Stimulated activated memory B cell treated with anti-CD40 and anti-IgM and Interleukin-4, amounts not matched to agents 10 μg/mL and 1 μg/mL and 100 μg/mL, for 72 hours (primary cell): Measurements from ENCODE around the gene C4orf54.

Experiments
- ATAC-seq: fragments of 150-1000 bp; cut with Tn5 transposase; 2 replicates; pipeline ENCODE4 v1.10.0; 2021
- H3K27ac Mint-ChIP-seq: one replicate; pipeline ENCODE4 v1.8.0; 2022; ENCODE audit warnings: mild to moderate bottlenecking, mixed read lengths
- H3K27me3 Mint-ChIP-seq: one replicate; pipeline ENCODE4 v1.8.0; 2022; ENCODE audit warnings: mixed read lengths
- H3K36me3 Mint-ChIP-seq: one replicate; pipeline ENCODE4 v1.8.0; 2022; ENCODE audit warnings: mixed read lengths
- H3K4me1 Mint-ChIP-seq: one replicate; pipeline ENCODE4 v1.8.0; 2022; ENCODE audit warnings: mixed read lengths
- H3K4me3 Mint-ChIP-seq: one replicate; pipeline ENCODE4 v1.8.0; 2022; ENCODE audit warnings: mild to moderate bottlenecking, moderate library complexity, mixed read lengths
- H3K9me3 Mint-ChIP-seq: one replicate; pipeline ENCODE4 v1.8.0; 2022; ENCODE audit warnings: mixed read lengths

C4orf54 gene

GRCh38 chr4:99664716-99665115, 7.1 kb upstream of the C4orf54 start:
- H3K27ac Mint-ChIP-seq: no peak overlapping the region
- ATAC-seq: no peak
- H3K4me1 Mint-ChIP-seq: no peaks in the 10 kb centered on the region
- no peak overlapping the region for H3K4me3 Mint-ChIP-seq
- H3K9me3 Mint-ChIP-seq: no peaks in the 10 kb centered on the region
- peaks cover 22% of the 10 kb centered on the region for H3K27me3 Mint-ChIP-seq
- H3K36me3 Mint-ChIP-seq: no peaks in the 10 kb centered on the region

GRCh38 chr4:99661907-99662306, 4.3 kb upstream of the C4orf54 start:
- Mint-ChIP-seq H3K27ac (no peak overlapping the region), H3K4me3 (no peak overlapping the region), H3K36me3 (no peaks in the 10 kb centered on the region), H3K9me3 (no peaks in the 10 kb centered on the region), H3K4me1 (no peaks in the 10 kb centered on the region), H3K27me3 (peaks cover 22% of the 10 kb centered on the region)
- ATAC-seq: no peak

- H3K4me3 Mint-ChIP-seq: no peak overlapping the region
- no peaks in the 10 kb centered on the region for H3K9me3 Mint-ChIP-seq
- no peak overlapping the region for H3K27ac Mint-ChIP-seq
- H3K36me3 Mint-ChIP-seq: no peaks in the 10 kb centered on the region
- H3K4me1 Mint-ChIP-seq: no peaks in the 10 kb centered on the region
- H3K27me3 Mint-ChIP-seq: peaks cover 17% of the 10 kb centered on the region
- ATAC-seq: no peak
Measured at GRCh38 chr4:99658666-99659065, 1.0 kb upstream of the C4orf54 start.

GRCh38 chr4:99655308-99656081, 2.1 kb downstream of the C4orf54 start:
- H3K27ac Mint-ChIP-seq: no peak overlapping the region
- H3K27me3 Mint-ChIP-seq: peaks cover 10% of the 10 kb centered on the region
- H3K9me3 Mint-ChIP-seq: no peaks in the 10 kb centered on the region
- no peak for ATAC-seq
- H3K4me3 Mint-ChIP-seq: no peak overlapping the region
- H3K4me1 Mint-ChIP-seq: no peaks in the 10 kb centered on the region
- H3K36me3 Mint-ChIP-seq: no peaks in the 10 kb centered on the region

GRCh38 chr4:99654361-99654761, 3.3 kb downstream of the C4orf54 start:
- H3K27me3 Mint-ChIP-seq: peaks cover 10% of the 10 kb centered on the region
- ATAC-seq: no peak
- H3K36me3 Mint-ChIP-seq: no peaks in the 10 kb centered on the region
- no peaks in the 10 kb centered on the region for H3K4me1 Mint-ChIP-seq
- H3K27ac Mint-ChIP-seq: no peak overlapping the region
- H3K4me3 Mint-ChIP-seq: no peak overlapping the region
- H3K9me3 Mint-ChIP-seq: no peaks in the 10 kb centered on the region

GRCh38 chr4:99653916-99654315, 3.7 kb downstream of the C4orf54 start:
- H3K9me3 Mint-ChIP-seq: no peaks in the 10 kb centered on the region
- no peaks in the 10 kb centered on the region for H3K4me1 Mint-ChIP-seq
- H3K27ac Mint-ChIP-seq: no peak overlapping the region
- ATAC-seq: no peak
- no peaks in the 10 kb centered on the region for H3K36me3 Mint-ChIP-seq
- H3K27me3 Mint-ChIP-seq: peaks cover 10% of the 10 kb centered on the region
- no peak overlapping the region for H3K4me3 Mint-ChIP-seq

- no peak for ATAC-seq
- H3K4me1 Mint-ChIP-seq: no peaks in the 10 kb centered on the region
- no peak overlapping the region for H3K4me3 Mint-ChIP-seq
- peaks cover 10% of the 10 kb centered on the region for H3K27me3 Mint-ChIP-seq
- no peaks in the 10 kb centered on the region for H3K9me3 Mint-ChIP-seq
- H3K27ac Mint-ChIP-seq: no peak overlapping the region
- H3K36me3 Mint-ChIP-seq: no peaks in the 10 kb centered on the region
Measured at GRCh38 chr4:99652596-99653436, 4.8 kb downstream of the C4orf54 start.

GRCh38 chr4:99651811-99652485, 5.7 kb downstream of the C4orf54 start:
- Mint-ChIP-seq H3K27me3 (peaks cover 10% of the 10 kb centered on the region), H3K4me3 (no peak overlapping the region), H3K4me1 (no peaks in the 10 kb centered on the region), H3K9me3 (no peaks in the 10 kb centered on the region), H3K27ac (no peak overlapping the region), H3K36me3 (no peaks in the 10 kb centered on the region)
- no peak for ATAC-seq

- H3K9me3 Mint-ChIP-seq: no peaks in the 10 kb centered on the region
- ATAC-seq: no peak
Measured at GRCh38 chr4:99651016-99651769, 6.4 kb downstream of the C4orf54 start.

GRCh38 chr4:99649778-99650177, 7.8 kb downstream of the C4orf54 start:
- Mint-ChIP-seq H3K9me3 (no peaks in the 10 kb centered on the region), H3K27me3 (peaks cover 10% of the 10 kb centered on the region), H3K36me3 (no peaks in the 10 kb centered on the region), H3K27ac (no peak overlapping the region), H3K4me1 (no peaks in the 10 kb centered on the region), H3K4me3 (no peak overlapping the region)
- ATAC-seq: peak; percentile 20

More at GRCh38 chr4:99651016-99651769, 6.4 kb downstream of the C4orf54 start:
- H3K27ac Mint-ChIP-seq: no peak overlapping the region
- H3K4me3 Mint-ChIP-seq: no peak overlapping the region
- H3K36me3 Mint-ChIP-seq: no peaks in the 10 kb centered on the region
- H3K27me3 Mint-ChIP-seq: peaks cover 10% of the 10 kb centered on the region
- no peaks in the 10 kb centered on the region for H3K4me1 Mint-ChIP-seq

- Mint-ChIP-seq H3K27me3 (peaks cover 10% of the 10 kb centered on the region), H3K9me3 (no peaks in the 10 kb centered on the region), H3K4me3 (no peak overlapping the region), H3K4me1 (no peaks in the 10 kb centered on the region), H3K36me3 (no peaks in the 10 kb centered on the region), H3K27ac (no peak overlapping the region)
- no peak for ATAC-seq
Measured at GRCh38 chr4:99649208-99649607, 8.4 kb downstream of the C4orf54 start.

- no peak for ATAC-seq
- Mint-ChIP-seq H3K4me1 (no peaks in the 10 kb centered on the region), H3K27me3 (peaks cover 10% of the 10 kb centered on the region), H3K9me3 (no peaks in the 10 kb centered on the region), H3K36me3 (no peaks in the 10 kb centered on the region), H3K27ac (no peak overlapping the region), H3K4me3 (no peak overlapping the region)
Measured at GRCh38 chr4:99648321-99648720, 9.3 kb downstream of the C4orf54 start.

GRCh38 chr4:99647071-99647470, 10.6 kb downstream of the C4orf54 start:
- Mint-ChIP-seq H3K27me3 (peaks cover 10% of the 10 kb centered on the region), H3K27ac (no peak overlapping the region), H3K9me3 (no peaks in the 10 kb centered on the region), H3K4me1 (no peaks in the 10 kb centered on the region), H3K36me3 (no peaks in the 10 kb centered on the region), H3K4me3 (no peak overlapping the region)
- no peak for ATAC-seq

- no peak overlapping the region for H3K4me3 Mint-ChIP-seq
- H3K27ac Mint-ChIP-seq: no peak overlapping the region
- H3K36me3 Mint-ChIP-seq: no peaks in the 10 kb centered on the region
- no peak for ATAC-seq
- H3K9me3 Mint-ChIP-seq: no peaks in the 10 kb centered on the region
- H3K27me3 Mint-ChIP-seq: peaks cover 4% of the 10 kb centered on the region
- no peaks in the 10 kb centered on the region for H3K4me1 Mint-ChIP-seq
Measured at GRCh38 chr4:99645638-99646037, 12.0 kb downstream of the C4orf54 start.

- H3K36me3 Mint-ChIP-seq: no peaks in the 10 kb centered on the region
- no peaks in the 10 kb centered on the region for H3K4me1 Mint-ChIP-seq
- H3K4me3 Mint-ChIP-seq: no peak overlapping the region
- ATAC-seq: no peak
- H3K27ac Mint-ChIP-seq: no peak overlapping the region
- H3K9me3 Mint-ChIP-seq: no peaks in the 10 kb centered on the region
- H3K27me3 Mint-ChIP-seq: peaks cover 9% of the 10 kb centered on the region
Measured at GRCh38 chr4:99645036-99645435, 12.6 kb downstream of the C4orf54 start.
